ENCODE measurements around the gene ABCC1.

GRCh38 chr16:16191493-16192167 lies 242.2 kb downstream of the ABCC1 start:
- TF ChIP-seq CTCF (IDR thresholded peaks at IDR 0.05; ENCODE audit: low read depth, low read length, poor library complexity, severe bottlenecking) (no peak), EZH2phosphoT487 (IDR thresholded peaks at IDR 0.05; ENCODE audit: borderline replicate concordance, low read length) (no peak)

All from DOHH2 (cell line).